NB4 (cell line): ENCODE data around the gene MRPL34.

Source experiments
- DNase-seq: peaks from one replicate; pipeline ENCODE4 v3.0.0; 2010; ENCODE audit warnings: low read depth
- H3K4me3 ChIP-seq: one replicate; pipeline ENCODE4 v1.5.1; 2011; ENCODE audit warnings: mild to moderate bottlenecking, low read depth, low read length, moderate library complexity
- CTCF ChIP-seq: IDR thresholded peaks from one replicate; pipeline ENCODE4 v1.5.1; 2012; ENCODE audit warnings: low read depth, low read length
- MAX ChIP-seq: IDR thresholded peaks from 2 replicates; pipeline ENCODE4 v1.6.1; 2011; ENCODE audit warnings: low read depth, low read length
- MYC ChIP-seq: IDR thresholded peaks from 2 replicates; pipeline ENCODE4 v1.6.1; 2011; ENCODE audit warnings: low read depth, low read length
- POLR2A ChIP-seq: IDR thresholded peaks from 2 replicates; pipeline ENCODE4 v1.6.1; 2011; ENCODE audit warnings: mild to moderate bottlenecking; ENCODE audit not compliant: insufficient read length; ENCODE audit errors: extremely low read depth

MRPL34 gene

GRCh38 chr19:17347877-17348276 lies 42.2 kb downstream of the MRPL34 start:
- no peak for DNase-seq
- TF ChIP-seq MAX (no peak), CTCF (no peak), MYC (no peak), POLR2A (no peak)
- no peak overlapping the region for H3K4me3 ChIP-seq

GRCh38 chr19:17348700-17349099 lies 43.0 kb downstream of the MRPL34 start:
- TF ChIP-seq POLR2A (no peak), MYC (no peak), MAX (no peak), CTCF (no peak)
- no peak overlapping the region for H3K4me3 ChIP-seq
- DNase-seq = no peak

- H3K4me3 ChIP-seq = no peak overlapping the region
- DNase-seq = no peak
- TF ChIP-seq MYC (no peak), MAX (no peak), POLR2A (no peak), CTCF (no peak)
These were observed 46.3 kb downstream of the MRPL34 start for GRCh38 chr19:17351815-17352435.

- TF ChIP-seq POLR2A (no peak), MAX (no peak)
- H3K4me3 ChIP-seq = no peak overlapping the region
- DNase-seq = no peak
These were observed 47.1 kb downstream of the MRPL34 start for GRCh38 chr19:17352608-17353280.

- TF ChIP-seq POLR2A = no peak
- TF ChIP-seq MAX = no peak
- no peak for TF ChIP-seq CTCF
- TF ChIP-seq MYC = no peak
- no peak overlapping the region for H3K4me3 ChIP-seq
- no peak for DNase-seq
These were observed 47.7 kb downstream of the MRPL34 start for GRCh38 chr19:17353386-17353785.
